ENCODE measurements around the gene SLC35F6. TPM values are rescaled to one million over a fixed set of nuclear protein-coding genes. Genes with fewer than 3 reads are reported as not detected.

Gene SLC35F6
- 10 to 100 TPM; 56.6 to 58.6 TPM for total RNA-seq

DNA sequence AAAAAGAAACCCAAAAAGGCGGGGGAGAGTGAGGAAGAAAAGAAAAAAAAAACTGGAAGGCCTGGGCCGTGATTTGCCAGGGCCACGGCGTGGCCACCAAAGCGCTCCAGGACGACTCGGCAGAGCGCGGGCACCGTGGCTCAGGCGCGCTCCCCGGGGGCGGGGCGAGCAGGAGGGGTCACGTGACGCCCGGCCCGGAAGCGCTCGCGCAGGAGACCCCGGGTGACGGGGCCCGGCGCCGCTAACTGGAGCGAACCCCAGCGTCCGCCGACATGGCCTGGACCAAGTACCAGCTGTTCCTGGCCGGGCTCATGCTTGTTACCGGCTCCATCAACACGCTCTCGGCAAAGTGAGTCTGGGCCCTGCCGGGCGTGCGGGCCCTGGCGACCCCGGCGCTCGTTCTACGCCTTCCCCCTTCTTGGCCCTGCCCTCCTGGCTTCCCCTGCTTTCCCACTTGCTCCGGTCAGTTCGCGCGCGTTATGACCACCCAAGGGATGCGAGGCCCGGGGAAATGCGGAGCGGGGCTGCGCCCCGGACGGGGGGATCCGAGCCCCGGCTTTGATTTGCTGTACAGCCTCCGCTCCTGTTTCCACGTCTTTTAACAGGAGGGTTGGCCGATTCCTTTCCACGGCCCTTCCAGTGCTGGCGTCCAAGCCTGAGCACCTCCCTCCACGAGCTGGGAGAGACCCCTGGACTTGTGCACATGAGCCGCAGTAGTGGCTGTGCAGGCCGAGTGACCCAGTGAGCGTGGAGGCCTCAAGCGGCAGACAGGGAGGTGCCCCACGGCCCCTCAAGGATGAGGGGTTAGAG, at the start of gene SLC35F6:
TSS of gene SLC35F6 (plus strand) at position 207 of the 810 bp plus-strand sequence. CDS start at position 273, 66 bp downstream.
- WGBS = 1% methylated on average over 68 of the region's 68 CpGs
- intact Hi-C loops (cut with DNase I) = no loop called here
- H3K9me3 ChIP-seq = no peaks in the 10 kb centered on the region
- peak within 1 kb of the TSS; percentile 81 to 87 for H3K27ac ChIP-seq
- DNase-seq (ENCODE audit: low spot score) = peak; percentile 73
- H3K4me1 ChIP-seq (replicated peaks) = peaks cover 15% of the 10 kb centered on the region
- peak; percentile 75 for TF ChIP-seq POLR2AphosphoS5 (IDR thresholded peaks at IDR 0.05)
- peak; percentile 90 for TF ChIP-seq POLR2A (IDR thresholded peaks at IDR 0.05)
- TF ChIP-seq, protein P1, sequence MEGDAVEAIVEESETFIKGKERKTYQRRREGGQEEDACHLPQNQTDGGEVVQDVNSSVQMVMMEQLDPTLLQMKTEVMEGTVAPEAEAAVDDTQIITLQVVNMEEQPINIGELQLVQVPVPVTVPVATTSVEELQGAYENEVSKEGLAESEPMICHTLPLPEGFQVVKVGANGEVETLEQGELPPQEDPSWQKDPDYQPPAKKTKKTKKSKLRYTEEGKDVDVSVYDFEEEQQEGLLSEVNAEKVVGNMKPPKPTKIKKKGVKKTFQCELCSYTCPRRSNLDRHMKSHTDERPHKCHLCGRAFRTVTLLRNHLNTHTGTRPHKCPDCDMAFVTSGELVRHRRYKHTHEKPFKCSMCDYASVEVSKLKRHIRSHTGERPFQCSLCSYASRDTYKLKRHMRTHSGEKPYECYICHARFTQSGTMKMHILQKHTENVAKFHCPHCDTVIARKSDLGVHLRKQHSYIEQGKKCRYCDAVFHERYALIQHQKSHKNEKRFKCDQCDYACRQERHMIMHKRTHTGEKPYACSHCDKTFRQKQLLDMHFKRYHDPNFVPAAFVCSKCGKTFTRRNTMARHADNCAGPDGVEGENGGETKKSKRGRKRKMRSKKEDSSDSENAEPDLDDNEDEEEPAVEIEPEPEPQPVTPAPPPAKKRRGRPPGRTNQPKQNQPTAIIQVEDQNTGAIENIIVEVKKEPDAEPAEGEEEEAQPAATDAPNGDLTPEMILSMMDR (IDR thresholded peaks at IDR 0.05) = peak in 1 of 4 experiments; percentile 24
- H3K4me3 ChIP-seq = peak within 1 kb of the TSS; percentile 65 to 92
- no peaks in the 10 kb centered on the region for H3K27me3 ChIP-seq (replicated peaks; ENCODE audit: insufficient read depth)
- H3K36me3 ChIP-seq = no peaks in the 10 kb centered on the region

DNA sequence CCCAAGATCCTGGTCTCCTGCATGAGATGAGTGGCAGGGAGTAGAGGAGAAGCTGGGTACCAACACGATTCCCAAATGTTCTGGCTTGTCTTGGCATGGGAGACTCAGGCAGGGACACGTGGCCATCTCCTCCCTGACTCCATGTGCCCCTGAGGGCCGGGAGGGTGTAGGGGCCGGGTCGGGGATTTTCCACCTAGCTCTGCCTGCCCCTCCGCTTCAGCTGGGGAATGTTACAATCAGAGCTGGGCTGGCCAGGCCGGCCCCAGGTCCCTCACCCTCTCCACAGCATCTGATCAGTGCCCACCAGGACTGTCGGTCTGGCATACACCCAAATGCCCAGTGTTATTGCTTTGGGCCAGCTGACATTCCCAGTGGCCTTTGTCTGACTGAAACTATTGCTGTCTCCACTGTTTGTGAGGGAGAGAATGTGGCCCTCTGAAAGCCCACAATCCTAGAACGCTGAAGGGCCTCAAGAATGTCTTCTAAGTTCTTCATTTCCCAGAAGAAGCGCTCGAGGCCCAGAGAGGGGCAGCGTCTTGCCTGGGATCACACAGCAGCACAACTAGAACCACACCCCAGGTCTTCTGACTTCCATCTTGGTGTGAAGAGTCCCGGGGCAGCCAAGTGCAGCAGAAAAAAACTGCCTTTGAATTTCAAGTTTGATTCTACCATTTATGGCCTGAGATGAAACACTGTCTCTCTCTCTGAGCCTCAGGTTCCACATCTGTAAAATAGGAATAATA, 48.4 kb upstream of the SLC35F6 start:
- Histone ChIP-seq H3K27ac (no peak overlapping the region), H3K9me3 (no peaks in the 10 kb centered on the region), H3K4me1 (replicated peaks) (peaks cover 8% of the 10 kb centered on the region), H3K27me3 (replicated peaks; ENCODE audit: insufficient read depth) (no peaks in the 10 kb centered on the region), H3K36me3 (no peaks in the 10 kb centered on the region), H3K4me3 (no peak overlapping the region)
- no peak for DNase-seq (ENCODE audit: low spot score)
- intact Hi-C loops (cut with DNase I) = no loop called here
- WGBS = 80% methylated on average over 13 of the region's 13 CpGs
- TF ChIP-seq, protein P1 (IDR thresholded peaks at IDR 0.05) = no peak
- no peak for TF ChIP-seq POLR2A (IDR thresholded peaks at IDR 0.05)
- TF ChIP-seq POLR2AphosphoS5 (IDR thresholded peaks at IDR 0.05) = no peak

DNA sequence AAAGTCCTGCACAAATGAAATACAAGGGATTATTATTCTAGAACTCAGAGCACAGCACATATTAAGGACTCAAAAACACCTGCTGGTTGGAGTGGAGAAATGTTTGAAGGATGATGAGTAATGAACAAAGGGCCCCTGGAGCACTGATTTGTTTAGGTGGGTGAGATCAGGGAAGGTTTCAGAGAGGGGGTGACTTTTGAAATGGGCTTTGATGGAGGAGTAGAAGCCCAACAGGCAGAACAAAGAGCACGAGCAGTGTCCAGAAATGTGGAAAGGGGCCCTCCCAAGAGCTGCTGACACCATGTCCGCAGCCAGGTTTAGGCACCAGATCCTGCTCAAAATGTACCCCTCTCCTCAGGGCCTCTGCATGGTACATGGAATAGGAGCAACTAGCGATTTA, 47.7 kb upstream of the SLC35F6 start:
- DNase-seq (ENCODE audit: low spot score) = no peak
- Histone ChIP-seq H3K36me3 (no peaks in the 10 kb centered on the region), H3K9me3 (no peaks in the 10 kb centered on the region), H3K4me3 (no peak overlapping the region), H3K27ac (no peak overlapping the region), H3K27me3 (replicated peaks; ENCODE audit: insufficient read depth) (no peaks in the 10 kb centered on the region), H3K4me1 (replicated peaks) (peaks cover 10% of the 10 kb centered on the region)
- WGBS = 92% methylated on average over 3 of the region's 3 CpGs
- TF ChIP-seq POLR2A (IDR thresholded peaks at IDR 0.05) (no peak), POLR2AphosphoS5 (IDR thresholded peaks at IDR 0.05) (no peak)
- TF ChIP-seq, protein P1 (IDR thresholded peaks at IDR 0.05) = no peak
- intact Hi-C loops (cut with DNase I) = no loop called here

DNA sequence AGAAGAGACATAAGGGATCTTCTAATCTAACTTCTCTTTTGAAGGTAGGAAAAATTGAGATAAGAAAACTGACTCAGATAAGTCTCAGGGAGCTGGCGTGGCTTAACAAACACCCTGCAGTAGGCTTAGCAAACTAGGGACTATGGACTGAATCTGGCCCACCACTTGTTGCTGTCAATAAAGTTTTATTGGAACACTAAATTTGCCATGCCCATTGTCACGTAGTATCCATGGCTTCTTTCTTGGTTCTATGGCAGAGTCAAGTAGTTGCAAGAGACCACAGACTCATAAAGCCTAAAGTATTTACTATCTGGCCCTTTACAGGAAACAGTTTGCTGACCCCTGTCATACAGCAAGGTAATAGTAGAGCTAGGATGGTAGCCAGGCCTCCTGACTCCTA, 47.3 kb upstream of the SLC35F6 start:
- H3K27me3 ChIP-seq (replicated peaks; ENCODE audit: insufficient read depth) = no peaks in the 10 kb centered on the region
- no peak for DNase-seq (ENCODE audit: low spot score)
- intact Hi-C loops (cut with DNase I) = no loop called here
- peaks cover 14% of the 10 kb centered on the region for H3K4me1 ChIP-seq (replicated peaks)
- H3K4me3 ChIP-seq = no peak overlapping the region
- 98% methylated on average over 2 of the region's 2 CpGs for WGBS
- no peak overlapping the region for H3K27ac ChIP-seq
- H3K9me3 ChIP-seq = no peaks in the 10 kb centered on the region
- TF ChIP-seq POLR2AphosphoS5 (IDR thresholded peaks at IDR 0.05) (no peak), POLR2A (IDR thresholded peaks at IDR 0.05) (no peak)
- TF ChIP-seq, protein P1 (IDR thresholded peaks at IDR 0.05) = no peak
- H3K36me3 ChIP-seq = no peaks in the 10 kb centered on the region
